ENCODE data around the gene ZBTB3.
"Not testable (repeated sequence)": the region's sequence is repeated elsewhere in the genome, so short reads cannot be mapped to it uniquely, and the experiment has no call there.

Gene ZBTB3

DNA sequence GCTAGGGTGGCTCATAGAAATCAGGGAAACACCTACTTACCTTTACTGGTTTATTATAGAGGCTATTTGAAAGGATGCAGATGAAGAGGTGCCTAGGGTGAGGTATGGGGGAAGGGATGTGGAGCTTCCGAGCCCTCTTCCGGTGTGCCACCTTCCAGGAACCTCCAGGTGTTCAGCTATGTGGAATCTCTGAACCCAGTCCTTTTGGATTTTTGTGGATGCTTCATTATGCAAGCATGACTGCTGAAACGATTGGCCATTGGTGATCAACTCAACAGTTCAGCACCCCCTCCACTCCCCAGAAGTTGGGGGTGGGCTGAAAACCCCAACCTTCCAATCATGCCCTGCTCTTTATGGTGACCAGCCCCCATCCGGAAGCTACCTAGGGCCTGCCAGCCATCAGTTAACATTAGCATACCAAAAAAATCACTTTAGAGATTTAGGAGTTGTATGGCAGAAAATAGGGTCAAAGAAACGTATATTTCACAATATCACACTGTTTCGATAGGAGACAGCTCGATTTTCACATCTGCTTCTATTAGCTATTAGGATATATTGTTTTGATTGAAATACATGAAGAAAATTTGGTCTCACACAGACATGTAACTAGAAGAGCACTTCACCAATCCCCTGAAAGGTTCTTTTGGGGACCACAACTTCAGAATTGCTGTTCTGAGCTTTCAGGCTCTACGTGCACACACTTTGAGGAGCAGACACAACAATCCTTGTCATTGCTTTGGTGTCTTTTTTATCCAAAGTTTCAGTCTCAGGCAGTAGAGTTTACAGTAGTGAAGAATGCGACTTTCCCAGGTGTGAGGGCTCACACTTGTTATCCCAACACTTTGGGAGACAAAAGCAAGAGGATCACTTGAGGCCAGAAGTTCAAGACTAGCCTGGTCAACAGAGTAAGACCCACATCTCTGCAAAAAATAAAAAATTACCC, 4.2 kb upstream of the ZBTB3 start:
- no peak for DNase-seq (ENCODE audit: low read depth in 3 of 3, low spot score in 1 of 3)

DNA sequence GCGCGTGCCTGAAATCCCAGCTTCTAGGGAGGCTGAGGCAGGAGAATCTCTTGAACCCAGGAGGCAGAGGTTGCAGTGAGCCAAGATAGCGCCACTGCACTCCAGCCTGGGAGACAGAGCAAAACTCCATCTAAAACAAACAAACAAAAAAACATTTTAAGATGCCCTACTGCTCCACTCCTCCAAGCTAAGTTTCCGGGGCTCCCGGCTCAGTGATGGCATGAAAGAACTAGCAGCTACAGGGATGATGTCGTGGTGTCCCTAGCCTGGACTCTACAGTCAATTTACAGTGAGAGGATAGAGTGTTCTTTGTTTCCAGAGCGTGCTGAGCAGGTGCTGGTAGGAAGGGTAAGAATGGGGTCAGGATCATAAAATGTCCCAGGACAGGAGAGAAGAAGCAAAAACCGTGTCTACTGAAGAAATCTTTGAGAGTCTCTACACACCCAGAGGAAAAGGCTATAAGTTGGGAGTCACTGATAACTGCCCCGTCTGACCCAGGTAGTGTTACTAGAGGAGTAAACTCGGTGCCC, 1.2 kb upstream of the ZBTB3 start:
- no peak for DNase-seq (ENCODE audit: low read depth in 3 of 3, low spot score in 1 of 3)

DNA sequence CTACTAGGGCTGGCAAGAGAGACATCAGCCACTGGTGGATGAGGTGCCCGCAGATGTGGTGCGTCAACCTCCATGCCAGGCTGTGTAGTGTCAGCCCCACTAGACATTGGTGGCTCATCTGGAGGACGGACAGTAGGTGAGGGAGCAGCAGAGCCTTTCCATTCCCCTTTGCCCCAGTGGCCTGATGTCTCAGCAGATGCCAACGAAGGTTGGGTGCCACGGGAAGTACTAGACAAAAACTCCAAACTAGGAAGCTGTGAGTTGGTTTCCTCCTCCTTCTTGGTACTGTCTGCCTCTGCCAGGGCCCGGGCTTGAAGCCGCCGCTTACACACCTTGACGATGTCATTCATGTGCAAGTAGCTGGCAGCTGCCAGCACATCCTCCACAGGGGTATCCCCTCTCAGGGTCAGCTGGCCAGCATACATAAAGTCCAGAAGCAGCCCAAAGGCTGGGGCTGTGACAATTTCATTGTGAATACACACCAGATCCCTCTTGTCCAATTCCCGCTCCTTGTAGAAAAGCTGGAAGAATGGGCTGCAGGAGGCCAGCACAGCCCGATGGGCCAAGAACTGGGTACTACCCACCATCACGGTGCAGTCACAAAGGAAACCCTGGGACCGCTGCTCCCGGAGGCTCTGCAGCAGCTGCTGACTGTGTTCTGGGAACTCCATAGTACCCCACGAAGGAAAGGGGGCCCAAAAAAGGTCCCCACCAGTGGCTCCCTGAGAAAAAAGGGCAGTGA, 795 bp downstream of the ZBTB3 start:
- DNase-seq (ENCODE audit: low read depth in 3 of 3, low spot score in 1 of 3): no peak

DNA sequence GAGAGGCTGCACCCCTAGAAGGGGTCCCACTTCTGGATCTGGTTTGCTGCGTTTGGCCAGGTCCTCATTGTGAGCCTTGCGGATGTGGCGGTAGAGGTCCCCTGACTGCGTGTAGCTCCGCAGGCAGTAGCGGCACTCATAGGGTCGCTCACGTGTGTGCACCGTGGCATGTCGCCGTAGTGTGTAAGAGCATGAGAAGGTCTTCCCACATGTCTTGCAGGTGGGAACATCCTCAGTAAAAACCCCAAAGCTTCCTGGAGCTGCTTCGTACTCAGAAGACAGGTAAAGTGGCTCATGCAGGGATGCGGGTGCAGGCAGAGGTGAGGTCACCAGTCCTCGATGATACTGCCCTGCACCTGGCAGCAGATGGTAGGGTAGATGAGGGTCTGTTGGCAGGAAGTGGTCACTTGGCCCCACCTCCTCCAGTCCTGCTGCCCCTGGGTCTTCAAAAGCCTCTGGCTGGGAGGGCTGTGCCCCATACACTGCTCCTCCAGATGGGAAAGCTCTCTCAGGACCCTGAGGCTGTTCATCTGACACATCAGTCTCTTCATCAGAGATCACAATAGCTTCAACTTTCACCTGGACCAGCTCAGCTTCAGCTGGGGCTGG, 1.7 kb downstream of the ZBTB3 start:
- DNase-seq (ENCODE audit: low read depth in 3 of 3, low spot score in 1 of 3): no peak

DNA sequence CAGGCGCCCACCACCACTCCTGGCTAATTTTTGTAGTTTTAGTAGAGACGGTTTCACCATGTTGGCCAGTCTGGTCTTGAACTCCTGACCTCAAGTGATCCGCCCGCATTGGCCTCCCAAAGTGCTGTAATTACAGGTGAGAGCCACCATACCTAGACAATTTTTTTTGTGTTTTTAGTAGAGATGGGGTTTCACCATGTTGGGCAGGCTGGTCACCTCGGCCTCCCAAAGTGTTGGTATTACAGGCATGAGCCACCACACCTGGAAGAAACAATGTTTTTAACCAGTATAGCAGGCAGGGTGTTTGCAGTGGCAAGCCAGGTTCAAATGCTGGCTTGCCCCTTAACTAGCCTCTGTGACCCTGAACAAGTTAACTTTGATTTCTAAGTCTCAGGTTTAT, 4.0 kb downstream of the ZBTB3 start:
- DNase-seq (ENCODE audit: low read depth in 3 of 3, low spot score in 1 of 3): not testable (repeated sequence)

DNA sequence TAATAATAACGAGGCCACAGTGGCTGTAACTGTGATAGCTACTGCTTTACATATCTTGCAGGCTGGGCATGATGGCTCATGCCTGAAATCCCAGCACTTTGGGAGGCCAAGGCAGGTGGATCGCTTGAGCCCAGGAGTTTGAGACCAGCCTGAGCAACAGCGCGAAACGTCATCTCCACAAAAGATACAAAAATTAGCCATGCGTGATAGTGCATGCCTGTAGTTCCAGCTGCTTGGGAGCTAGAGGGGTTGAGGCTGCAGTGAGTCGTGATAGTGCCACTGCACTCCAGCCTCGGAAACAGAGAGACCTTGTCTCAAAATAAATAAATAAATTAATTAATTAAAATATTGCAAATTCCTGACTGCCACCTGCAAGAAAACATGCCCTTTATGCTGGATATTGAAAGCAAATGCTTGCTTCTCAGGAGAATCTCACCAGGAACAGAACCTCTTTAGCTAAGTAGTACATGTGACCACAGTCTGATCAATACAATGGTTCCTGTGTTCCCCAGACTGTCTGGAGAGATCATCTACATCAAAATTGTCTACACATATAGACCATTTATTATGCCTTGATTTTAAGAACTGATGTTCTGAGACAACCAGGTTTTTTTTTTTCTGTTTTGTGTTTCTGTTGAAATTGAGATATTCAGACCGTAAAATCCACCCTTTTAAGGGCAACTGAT, 6.3 kb downstream of the ZBTB3 start:
- DNase-seq (ENCODE audit: low read depth in 3 of 3, low spot score in 1 of 3): no peak

DNA sequence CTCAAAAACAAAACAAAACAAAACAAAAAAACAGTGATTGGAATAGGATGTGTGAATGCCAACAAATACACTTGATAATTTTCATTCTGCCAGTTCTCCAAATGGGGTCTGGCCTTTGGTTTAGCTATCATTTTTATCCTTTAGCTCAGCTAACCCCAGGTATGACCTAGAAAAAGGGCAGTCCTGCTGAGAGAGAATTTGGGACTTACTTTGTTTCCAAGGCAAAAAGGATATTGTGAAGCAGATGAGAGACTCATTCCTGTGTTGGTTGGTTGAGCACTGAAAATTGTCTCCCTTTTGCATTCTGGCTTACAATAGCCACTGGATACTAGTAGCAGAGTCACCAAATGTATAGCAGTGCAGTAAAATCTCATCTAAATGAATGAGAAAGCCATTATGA, 16.8 kb downstream of the ZBTB3 start:
- DNase-seq (ENCODE audit: low read depth in 3 of 3, low spot score in 1 of 3): no peak

DNA sequence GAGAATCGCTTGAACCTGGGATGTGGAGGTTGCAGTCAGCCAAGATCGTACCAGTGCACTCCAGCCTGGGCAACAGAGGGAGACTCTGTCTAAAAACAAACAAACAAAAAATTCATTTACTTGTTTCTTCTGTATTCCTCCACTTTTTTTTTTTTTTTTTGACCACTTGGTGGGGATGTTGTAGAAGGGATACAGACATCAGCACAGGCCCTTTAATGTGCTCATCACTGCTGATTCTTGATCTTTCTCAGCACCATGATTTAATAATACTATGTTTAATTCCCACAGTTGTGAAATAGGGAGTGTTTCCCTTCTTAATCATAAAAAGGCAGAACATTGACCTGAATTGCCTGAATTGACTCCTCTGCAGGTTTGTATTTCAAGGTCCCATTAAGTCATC, 21.1 kb downstream of the ZBTB3 start:
- DNase-seq (ENCODE audit: low read depth in 3 of 3, low spot score in 1 of 3): no peak

DNA sequence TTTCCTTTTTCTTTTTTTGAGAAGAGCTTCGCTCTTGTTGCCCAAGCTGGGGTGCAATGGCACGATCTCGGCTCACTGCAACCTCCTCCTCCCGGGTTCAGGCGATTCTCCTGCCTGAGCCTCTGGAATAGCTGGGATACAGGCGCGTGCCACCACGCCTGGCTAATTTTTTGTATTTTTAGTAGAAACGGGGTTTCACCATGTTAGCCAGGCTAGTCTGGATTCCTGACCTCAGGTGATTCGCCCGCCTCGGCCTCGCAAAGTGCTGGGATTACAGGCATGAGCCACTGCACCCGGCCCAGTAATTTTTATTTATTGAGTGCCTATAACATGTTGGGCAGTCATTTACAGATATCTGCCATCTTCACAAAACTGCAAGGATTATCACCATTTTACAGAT, 23.9 kb downstream of the ZBTB3 start:
- DNase-seq (ENCODE audit: low read depth in 3 of 3, low spot score in 1 of 3): not testable (repeated sequence)

DNA sequence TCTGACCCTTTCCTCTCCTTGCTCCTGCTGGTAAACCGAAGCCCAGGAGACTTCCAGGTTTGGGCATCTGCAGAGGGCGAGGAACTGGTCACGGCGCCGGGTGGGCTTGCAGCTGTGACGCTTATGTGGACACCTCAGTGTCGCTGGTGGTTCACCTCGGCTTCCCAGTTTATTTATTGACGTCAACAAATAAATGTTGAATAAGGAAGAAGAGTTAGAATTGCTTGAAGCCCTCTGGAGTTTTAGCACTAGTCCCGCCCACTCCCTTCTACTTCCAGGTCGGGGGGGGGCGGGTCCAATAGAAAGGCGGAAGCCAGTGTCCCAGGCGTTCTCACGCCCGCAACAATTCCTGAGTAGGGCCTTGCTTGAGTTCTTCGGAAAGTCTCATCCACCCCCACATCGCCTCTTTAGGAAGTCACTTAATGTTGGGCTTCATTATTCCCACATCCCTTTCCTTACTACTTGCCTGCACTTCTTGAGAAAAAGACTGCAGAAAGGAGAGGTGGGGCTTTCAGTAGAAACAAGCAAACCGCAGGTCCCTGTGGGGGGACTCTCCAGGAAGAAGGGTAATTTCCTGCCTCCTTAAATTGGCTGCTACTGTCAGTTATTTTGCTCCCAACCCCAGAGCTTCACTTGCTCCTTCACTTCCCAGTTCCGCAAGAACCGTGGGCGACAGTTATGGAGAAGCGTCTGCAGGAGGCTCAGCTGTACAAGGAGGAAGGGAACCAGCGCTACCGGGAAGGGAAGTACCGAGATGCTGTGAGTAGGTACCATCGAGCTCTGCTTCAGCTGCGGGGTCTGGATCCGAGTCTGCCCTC, 25.6 kb downstream of the ZBTB3 start, which contains the start of gene TTC9C:
Gene TTC9C, plus strand, starts transcription at position 316 of the 818 bp plus-strand sequence. Its CDS starts 363 bp downstream, at position 679.
- DNase-seq (ENCODE audit: low read depth in 3 of 3, low spot score in 1 of 3): peak; percentile 58 to 69 (median 63)

DNA sequence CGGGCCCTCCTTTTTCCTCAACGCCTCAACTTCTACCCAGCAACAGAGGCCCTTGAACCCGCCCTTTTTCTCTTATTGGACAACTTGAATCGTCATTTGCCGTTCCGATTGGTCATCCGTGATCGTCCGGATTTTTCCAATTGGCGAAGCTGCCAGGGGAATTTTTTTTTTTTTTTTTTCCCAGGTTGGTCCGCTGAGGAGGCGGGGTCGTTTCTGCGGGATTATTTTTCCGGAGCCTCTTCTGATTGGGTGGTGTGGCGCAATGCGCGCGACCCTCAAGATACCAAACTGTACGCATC, 26.1 kb downstream of the ZBTB3 start:
- DNase-seq (ENCODE audit: low read depth in 3 of 3, low spot score in 1 of 3): peak; percentile 43 to 68 (median 60)

DNA sequence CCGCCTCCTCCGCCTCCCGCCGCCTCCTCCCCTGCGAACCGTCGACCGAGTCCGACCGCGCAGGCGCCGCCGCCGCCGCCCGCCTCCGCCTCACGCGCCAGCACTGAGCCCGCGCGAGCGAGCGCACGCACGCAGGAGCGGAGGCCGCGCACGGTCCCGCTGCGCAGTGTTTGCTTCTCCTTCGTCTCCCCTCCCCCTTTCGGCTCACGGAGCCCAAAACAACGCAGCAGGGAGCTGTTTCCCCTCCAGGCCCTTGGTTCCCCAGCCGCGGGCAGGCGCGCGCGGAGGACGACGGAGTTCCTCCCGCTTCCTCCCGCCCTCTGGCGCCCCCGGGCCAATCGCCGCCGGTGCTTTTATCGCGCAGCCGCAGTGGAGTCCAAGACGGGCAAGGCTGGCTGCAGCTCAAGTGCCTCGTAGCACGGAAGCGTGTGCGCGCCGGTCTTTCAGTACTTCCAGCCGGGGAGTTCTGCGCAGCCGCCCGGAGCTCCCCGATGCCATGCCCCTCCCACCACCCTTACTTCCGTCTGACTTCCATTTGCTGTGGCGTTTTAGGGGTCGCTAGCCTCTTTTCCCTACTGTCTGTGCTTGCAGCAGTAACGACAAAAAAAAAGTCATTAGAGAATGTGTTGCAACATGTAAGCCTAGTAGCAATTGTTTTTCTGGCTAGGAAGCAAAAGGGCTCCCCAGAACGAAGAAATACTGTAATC, 26.6 kb downstream of the ZBTB3 start, which contains the start of gene HNRNPUL2:
Gene HNRNPUL2, minus strand, starts transcription at position 293 of the 707 bp plus-strand sequence. CDS start 301 bp downstream, outside the sequence.
- DNase-seq (ENCODE audit: low read depth in 3 of 3, low spot score in 1 of 3): peak; percentile 95 to 98 (median 98)

DNA sequence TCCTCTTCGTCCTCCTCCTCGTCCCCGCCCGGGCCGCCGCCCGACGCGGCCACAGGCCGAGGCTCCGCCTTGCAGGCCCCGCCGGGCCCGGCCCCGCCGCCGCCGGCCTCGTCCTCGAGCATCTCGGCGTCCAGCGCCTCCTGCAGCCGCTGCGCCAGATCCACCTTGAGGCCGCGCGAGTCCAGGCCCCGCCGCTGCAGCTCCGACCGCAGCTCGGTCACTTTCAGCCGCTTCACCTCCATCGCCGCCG, 27.1 kb downstream of the ZBTB3 start:
- peak in 1 of 3 donors; percentile 33 for DNase-seq (ENCODE audit: low read depth in 3 of 3, low spot score in 1 of 3)

DNA sequence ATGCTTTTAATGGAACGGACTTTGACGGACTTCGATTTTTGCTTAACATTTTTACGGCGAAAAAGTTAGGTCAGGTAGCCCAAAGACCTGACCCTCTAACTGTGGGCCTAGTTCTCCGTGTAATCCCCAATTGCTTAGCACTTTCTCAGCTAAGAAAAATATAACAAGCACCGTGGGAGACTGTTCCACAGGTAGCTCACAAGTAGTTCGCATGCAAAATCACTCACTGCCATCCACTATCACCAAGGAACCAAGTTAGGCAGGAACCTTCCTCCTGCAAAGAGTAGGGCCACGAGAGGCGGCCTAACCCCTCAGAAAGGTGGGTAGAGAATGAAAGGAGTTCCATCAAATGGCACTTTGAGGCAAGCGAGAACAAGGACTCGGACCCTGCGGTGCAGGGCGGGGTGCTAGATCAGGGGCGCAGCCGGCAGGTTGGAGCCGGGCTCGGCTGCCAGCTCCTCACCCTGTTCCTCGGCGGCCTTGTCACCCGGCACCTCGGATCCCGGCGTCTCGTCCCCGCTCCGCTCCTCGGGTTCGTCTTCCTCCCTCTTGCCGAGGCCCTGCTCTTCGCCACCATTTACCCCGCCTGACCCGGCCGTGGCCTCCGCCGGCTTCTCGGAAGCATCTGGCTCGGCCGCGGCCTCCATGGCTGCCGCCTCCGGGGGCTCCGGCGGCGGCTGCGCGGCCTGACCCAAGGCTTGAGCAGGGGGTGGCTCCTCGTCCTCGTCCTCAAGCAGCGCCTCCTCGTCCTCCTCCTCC, 27.6 kb downstream of the ZBTB3 start:
- no peak for DNase-seq (ENCODE audit: low read depth in 3 of 3, low spot score in 1 of 3)

DNA sequence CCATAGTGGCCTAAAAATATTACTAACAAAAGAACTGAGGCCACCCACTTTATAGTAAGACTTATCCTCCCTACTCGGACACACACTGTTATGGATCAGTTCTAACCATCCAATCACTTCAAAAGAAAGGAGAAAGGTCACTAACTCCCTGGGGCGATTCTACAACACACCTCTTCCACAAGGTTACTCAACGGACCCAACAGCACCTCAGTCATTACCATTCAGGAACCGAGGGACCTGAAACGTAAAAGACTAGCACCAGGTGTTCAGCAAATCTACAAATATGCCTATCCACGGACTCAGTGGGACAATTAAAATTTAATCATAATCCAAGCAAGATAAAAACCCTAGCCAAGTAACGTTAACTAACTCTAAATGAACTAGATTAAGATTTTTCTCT, 28.3 kb downstream of the ZBTB3 start:
- no peak for DNase-seq (ENCODE audit: low read depth in 3 of 3, low spot score in 1 of 3)

DNA sequence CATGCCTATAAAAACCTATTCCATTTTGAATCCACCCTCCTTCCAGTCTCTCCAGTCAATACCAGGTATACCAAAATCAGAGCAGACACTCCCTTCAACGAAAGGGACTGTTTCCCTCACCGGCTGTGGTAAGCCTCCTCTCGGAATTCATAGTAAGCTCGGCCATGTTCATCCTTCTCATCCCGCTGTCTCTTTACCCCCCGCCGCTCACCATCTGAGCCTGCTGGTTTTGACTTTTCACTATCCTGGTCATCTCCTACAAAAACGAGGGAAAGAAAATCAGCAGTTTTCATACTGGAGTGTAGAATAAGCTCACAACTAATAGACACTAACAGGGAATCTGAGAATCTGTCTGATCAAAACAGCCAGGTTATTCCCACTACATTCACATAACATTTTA, 29.8 kb downstream of the ZBTB3 start:
- DNase-seq (ENCODE audit: low read depth in 3 of 3, low spot score in 1 of 3): no peak

DNA sequence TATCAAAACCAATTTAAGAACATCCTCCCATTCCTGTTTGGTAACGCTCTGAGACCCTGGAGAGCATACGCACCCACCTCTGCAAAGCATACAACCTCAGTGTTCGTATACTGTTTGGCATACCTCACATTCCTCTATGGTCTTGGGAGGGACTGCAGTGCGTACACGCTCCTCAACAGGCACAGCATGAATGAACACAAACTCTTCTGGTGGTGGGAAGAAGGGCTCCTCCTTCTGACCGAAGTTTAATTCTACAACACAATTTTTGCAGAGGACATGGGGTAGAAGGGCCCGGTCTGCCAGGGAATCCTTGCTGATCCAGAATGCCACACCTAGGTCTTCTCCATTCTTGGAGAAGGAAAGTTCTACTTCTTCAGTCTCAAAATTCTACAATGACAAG, 32.0 kb downstream of the ZBTB3 start:
- DNase-seq (ENCODE audit: low read depth in 3 of 3, low spot score in 1 of 3): no peak

DNA sequence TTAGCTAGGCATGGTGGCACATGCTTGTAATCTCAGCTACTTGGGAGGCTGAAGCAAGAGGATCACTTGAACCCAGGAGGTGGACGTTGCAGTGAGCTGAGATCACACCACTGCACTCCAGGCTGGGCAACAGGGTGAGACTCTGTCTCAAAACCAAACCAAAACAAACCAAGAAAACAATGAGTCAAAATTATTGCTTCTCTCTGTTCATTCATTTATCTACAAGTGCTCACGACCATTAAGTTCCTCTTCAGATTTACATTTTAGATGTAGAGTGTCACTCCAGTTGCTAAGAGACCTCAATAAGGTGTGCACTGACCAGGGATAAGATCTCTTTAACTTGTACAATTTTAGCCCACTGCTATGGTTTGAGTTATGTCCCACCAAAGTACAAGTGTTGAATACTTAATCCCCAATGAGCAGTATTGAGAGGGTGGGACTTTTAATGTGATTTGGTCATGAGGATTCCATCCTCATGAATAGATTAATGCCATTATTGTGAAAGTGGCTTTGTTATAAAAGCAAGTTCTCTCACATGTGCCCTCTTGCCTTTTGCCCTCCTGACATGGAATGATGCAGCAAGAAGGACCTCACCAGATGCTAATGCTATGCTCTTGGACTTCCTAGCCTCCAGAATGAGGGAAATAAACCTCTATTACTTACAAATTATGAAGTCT, 34.5 kb downstream of the ZBTB3 start:
- DNase-seq (ENCODE audit: low read depth in 3 of 3, low spot score in 1 of 3): no peak

Measured in stimulated activated CD4-positive, alpha-beta T cell treated with anti-CD3 and anti-CD28 coated beads, TNF-alpha, amount 100 ng/mL, for 1 hour (primary cell).